PFSK-1 (cell line): ENCODE measurements around the gene GP2.

Source experiments
- REST ChIP-seq, 2 experiments: IDR thresholded peaks; 2 replicates each; pipeline versions ENCODE4 v1.6.1 to v1.8.0; 2011 to 2012; ENCODE audit warnings: low read depth in 2 of 2, low read length in 2 of 2, control low read depth in 1 of 2, inconsistent platforms in 1 of 2, mild to moderate bottlenecking in 1 of 2, moderate library complexity in 1 of 2; ENCODE audit not compliant: insufficient read depth in 1 of 2
- SIN3A ChIP-seq: IDR thresholded peaks from 2 replicates; pipeline ENCODE4 v1.6.1; 2012; ENCODE audit warnings: mild to moderate bottlenecking, low read length, moderate library complexity, borderline replicate concordance; ENCODE audit not compliant: insufficient read depth
- TAF1 ChIP-seq: IDR thresholded peaks from 2 replicates; pipeline ENCODE4 v1.6.1; 2012; ENCODE audit warnings: low read length, control low read depth, borderline replicate concordance; ENCODE audit not compliant: insufficient read depth

- TF ChIP-seq SIN3A (no peak), REST (IDR thresholded peaks at IDR 0.05; ENCODE audit: insufficient read depth in 1 of 2, low read depth in 2 of 2, low read length in 2 of 2) (no peak), TAF1 (no peak)
These were observed 17.5 kb downstream of the GP2 start for GRCh38 chr16:20309786-20310185.
